Fibroblast of lung (primary cell): ENCODE data around the gene CLCF1. TPM values are rescaled to one million over a fixed set of nuclear protein-coding genes. Genes with fewer than 3 reads are reported as not detected.
A peak's percentile ranks its signal among the peaks of the same experiment; 100 is the strongest.

ENCODE experiments used
- DNase-seq, 2 donors: peaks; one replicate each; pipeline versions ENCODE4 v3.0.0 to v3.0.0-alpha.2; 2010; ENCODE audit warnings: low read depth in 2 of 2
- H2AFZ ChIP-seq: 2 replicates; pipeline ENCODE4 v1.5.1; 2012; ENCODE audit warnings: low read length, control low read depth, inconsistent platforms
- H3K27ac ChIP-seq: 2 replicates; pipeline ENCODE4 v1.5.1; 2011; ENCODE audit warnings: low read length, control low read depth; ENCODE audit not compliant: insufficient read depth
- H3K27me3 ChIP-seq: 2 replicates; pipeline ENCODE4 v1.5.1; 2011; ENCODE audit warnings: mild to moderate bottlenecking, low read length; ENCODE audit not compliant: control insufficient read depth, insufficient read depth
- H3K36me3 ChIP-seq: 2 replicates; pipeline ENCODE4 v1.5.1; 2011; ENCODE audit warnings: low read length; ENCODE audit not compliant: control insufficient read depth, insufficient read depth
- H3K4me1 ChIP-seq: 2 replicates; pipeline ENCODE4 v1.5.1; 2011; ENCODE audit warnings: low read length; ENCODE audit not compliant: control insufficient read depth, insufficient read depth; ENCODE audit errors: extremely low read depth
- H3K4me2 ChIP-seq: 2 replicates; pipeline ENCODE4 v1.5.1; 2011; ENCODE audit warnings: low read length, control low read depth; ENCODE audit not compliant: insufficient read depth; ENCODE audit errors: extremely low read depth
- H3K4me3 ChIP-seq, 4 experiments: fragments of 200-600 bp in 1 of 4; sonication (generic) in 1 of 4; replicated peaks in 1 of 4; 2 replicates each; pipeline ENCODE4 v1.5.1; 2011 to 2016; ENCODE audit warnings: low read length in 4 of 4, low read depth in 3 of 4, mild to moderate bottlenecking in 3 of 4, control low read depth in 2 of 4, inconsistent platforms in 1 of 4, mixed read lengths in 1 of 4; ENCODE audit not compliant: insufficient read depth in 1 of 4; ENCODE audit errors: control extremely low read depth in 1 of 4
- H3K79me2 ChIP-seq: 2 replicates; pipeline ENCODE4 v1.5.1; 2012; ENCODE audit warnings: mild to moderate bottlenecking, low read length, inconsistent platforms; ENCODE audit not compliant: control insufficient read depth, insufficient read depth
- H3K9ac ChIP-seq: 2 replicates; pipeline ENCODE4 v1.5.1; 2011; ENCODE audit warnings: mild to moderate bottlenecking, low read length, control low read depth; ENCODE audit not compliant: insufficient read depth
- H3K9me3 ChIP-seq: 2 replicates; pipeline ENCODE4 v1.5.1; 2012; ENCODE audit warnings: low read depth, low read length; ENCODE audit not compliant: control insufficient read depth, insufficient read depth
- H4K20me1 ChIP-seq: 2 replicates; pipeline ENCODE4 v1.5.1; 2011; ENCODE audit warnings: low read length; ENCODE audit not compliant: control insufficient read depth, insufficient read depth; ENCODE audit errors: extremely low read depth
- EZH2 ChIP-seq: IDR thresholded peaks from 2 replicates; pipeline ENCODE4 v1.5.1; 2012; ENCODE audit warnings: low read length, control low read depth, mild to moderate bottlenecking; ENCODE audit errors: missing control alignments
- polyA plus RNA-seq, 2 donors: library from polyadenylated mRNA; depleted of rRNA in 1 of 2; stranded (reverse) in 1 of 2; unstranded in 1 of 2; fragments of >200 nt; gene quantifications; 2 replicates each; pipeline ENCODE4 v1.2.1, GENCODE V29; 2011 to 2012; ENCODE audit warnings: missing spikeins in 1 of 2
- total RNA-seq: library from RNA; depleted of rRNA; stranded (reverse); fragments of >200 nt; gene quantifications from 2 replicates; pipeline ENCODE4 v1.2.1, GENCODE V29; 2014
- TF ChIP-seq, protein P1 (sequence below), 2 donors: IDR thresholded peaks in 1 of 2; conservative IDR thresholded peaks in 1 of 2; 1 replicate in 1 of 2; 2 replicates in 1 of 2; pipeline ENCODE4 v1.5.1; 2011 to 2012; ENCODE audit warnings: low read length in 2 of 2, control low read depth in 1 of 2, inconsistent platforms in 1 of 2, low read depth in 1 of 2, mild to moderate bottlenecking in 1 of 2

The CLCF1 gene
- total and polyA plus RNA-seq, 2 donors (not counting 1 experiment from before 2014, with no cell fraction given), result 2.3 to 6.0 TPM

- Histone ChIP-seq H2AFZ (no peak overlapping the region), H3K9ac (peak overlapping the region; percentile 41), H3K4me3 (no peak overlapping the region), H3K9me3 (no peaks in the 10 kb centered on the region), H3K4me2 (peak overlapping the region; percentile 36), H3K4me1 (peaks cover 30% of the 10 kb centered on the region), H3K79me2 (peaks cover 4% of the 10 kb centered on the region), H3K27ac (peak overlapping the region; percentile 50), H3K27me3 (no peaks in the 10 kb centered on the region), H4K20me1 (no peaks in the 10 kb centered on the region), H3K36me3 (peaks cover 1% of the 10 kb centered on the region)
- no peak for TF ChIP-seq EZH2
- TF ChIP-seq, protein P1, sequence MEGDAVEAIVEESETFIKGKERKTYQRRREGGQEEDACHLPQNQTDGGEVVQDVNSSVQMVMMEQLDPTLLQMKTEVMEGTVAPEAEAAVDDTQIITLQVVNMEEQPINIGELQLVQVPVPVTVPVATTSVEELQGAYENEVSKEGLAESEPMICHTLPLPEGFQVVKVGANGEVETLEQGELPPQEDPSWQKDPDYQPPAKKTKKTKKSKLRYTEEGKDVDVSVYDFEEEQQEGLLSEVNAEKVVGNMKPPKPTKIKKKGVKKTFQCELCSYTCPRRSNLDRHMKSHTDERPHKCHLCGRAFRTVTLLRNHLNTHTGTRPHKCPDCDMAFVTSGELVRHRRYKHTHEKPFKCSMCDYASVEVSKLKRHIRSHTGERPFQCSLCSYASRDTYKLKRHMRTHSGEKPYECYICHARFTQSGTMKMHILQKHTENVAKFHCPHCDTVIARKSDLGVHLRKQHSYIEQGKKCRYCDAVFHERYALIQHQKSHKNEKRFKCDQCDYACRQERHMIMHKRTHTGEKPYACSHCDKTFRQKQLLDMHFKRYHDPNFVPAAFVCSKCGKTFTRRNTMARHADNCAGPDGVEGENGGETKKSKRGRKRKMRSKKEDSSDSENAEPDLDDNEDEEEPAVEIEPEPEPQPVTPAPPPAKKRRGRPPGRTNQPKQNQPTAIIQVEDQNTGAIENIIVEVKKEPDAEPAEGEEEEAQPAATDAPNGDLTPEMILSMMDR (conservative IDR thresholded peaks at IDR 0.05 in 1 of 2, IDR thresholded peaks at IDR 0.05 in 1 of 2; ENCODE audit: low read depth in 1 of 2, low read length in 2 of 2), result peak; percentile 79 to 97
- peak; percentile 67 to 81 for DNase-seq
These were observed 22.0 kb downstream of the CLCF1 start for GRCh38 chr11:67351275-67352005.

GRCh38 chr11:67349928-67350465 lies 23.4 kb downstream of the CLCF1 start:
- Histone ChIP-seq H3K27ac (no peak overlapping the region), H3K4me2 (no peak overlapping the region), H3K4me1 (peaks cover 20% of the 10 kb centered on the region)

GRCh38 chr11:67349457-67349856 lies 23.9 kb downstream of the CLCF1 start:
- Histone ChIP-seq H2AFZ (no peak overlapping the region), H3K9ac (no peak overlapping the region), H4K20me1 (no peaks in the 10 kb centered on the region), H3K4me1 (peaks cover 17% of the 10 kb centered on the region), H3K9me3 (no peaks in the 10 kb centered on the region), H3K27ac (no peak overlapping the region), H3K79me2 (peaks cover 4% of the 10 kb centered on the region), H3K4me2 (no peak overlapping the region), H3K4me3 (no peak overlapping the region), H3K27me3 (no peaks in the 10 kb centered on the region), H3K36me3 (peaks cover 1% of the 10 kb centered on the region)
- DNase-seq, result no peak
- TF ChIP-seq EZH2, result no peak
- TF ChIP-seq, protein P1 (conservative IDR thresholded peaks at IDR 0.05 in 1 of 2, IDR thresholded peaks at IDR 0.05 in 1 of 2; ENCODE audit: low read depth in 1 of 2, low read length in 2 of 2), result no peak

More at GRCh38 chr11:67349928-67350465, 23.4 kb downstream of the CLCF1 start:
- H3K9me3 ChIP-seq, result no peaks in the 10 kb centered on the region
- no peak overlapping the region for H2AFZ ChIP-seq
- H3K79me2 ChIP-seq, result peaks cover 4% of the 10 kb centered on the region
- peaks cover 1% of the 10 kb centered on the region for H3K36me3 ChIP-seq
- DNase-seq, result no peak
- no peak overlapping the region for H3K4me3 ChIP-seq
- H4K20me1 ChIP-seq, result no peaks in the 10 kb centered on the region
- H3K27me3 ChIP-seq, result no peaks in the 10 kb centered on the region
- no peak overlapping the region for H3K9ac ChIP-seq
- no peak for TF ChIP-seq EZH2
- TF ChIP-seq, protein P1 (conservative IDR thresholded peaks at IDR 0.05 in 1 of 2, IDR thresholded peaks at IDR 0.05 in 1 of 2; ENCODE audit: low read depth in 1 of 2, low read length in 2 of 2), result no peak
